ENCODE data around the gene OCA2. TPM values are rescaled to one million over a fixed set of nuclear protein-coding genes. Genes with fewer than 3 reads are reported as not detected.

OCA2 gene
- total and polyA plus RNA-seq, 2 of the 8 experiments (the other 6 are each of a cell fraction or from before 2014, with no cell fraction given) = 0.20 TPM

DNA sequence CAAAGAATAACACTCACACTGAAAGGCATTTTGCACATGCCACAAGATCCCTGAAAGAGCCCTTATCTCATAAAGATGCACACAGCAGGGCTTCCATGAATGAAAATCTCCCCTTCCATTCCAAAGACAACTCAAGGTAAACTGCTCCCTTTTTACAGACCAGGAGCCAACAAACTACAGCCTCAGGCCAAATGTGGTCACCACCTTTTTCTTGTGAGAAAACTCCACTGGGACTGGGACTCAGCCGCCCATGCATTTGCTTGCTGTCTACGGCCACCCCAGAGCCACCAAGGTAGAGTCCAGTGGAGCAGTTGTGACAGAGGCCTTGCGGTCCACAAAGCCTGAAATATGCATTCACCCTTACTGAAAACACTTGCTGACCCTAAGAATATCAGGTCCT lies 334.8 kb downstream of the OCA2 start (continued):
- TF ChIP-seq RNF2 (IDR thresholded peaks at IDR 0.05; ENCODE audit: borderline replicate concordance, low read depth, low read length, missing control alignments, poor library complexity, severe bottlenecking) (no peak), SIX5 (IDR thresholded peaks at IDR 0.05; ENCODE audit: low read depth, low read length) (no peak), TCF12 (IDR thresholded peaks at IDR 0.05; ENCODE audit: low read depth, low read length) (no peak), SP1 (IDR thresholded peaks at IDR 0.05; ENCODE audit: low read depth, low read length) (no peak), NANOG (IDR thresholded peaks at IDR 0.05; ENCODE audit: insufficient read depth, low read depth, low read length, poor library complexity, severe bottlenecking) (no peak), TBP (IDR thresholded peaks at IDR 0.05; ENCODE audit: low read depth, low read length) (no peak), EGR1 (IDR thresholded peaks at IDR 0.05; ENCODE audit: borderline replicate concordance, low read depth, low read length) (no peak)

All from H1 (cell line).